Measurements from ENCODE around the gene DLGAP4. TPM values are rescaled to one million over a fixed set of nuclear protein-coding genes. Genes with fewer than 3 reads are reported as not detected.
A peak's percentile ranks its signal among the peaks of the same experiment; 100 is the strongest.

DLGAP4 gene
- total and polyA plus RNA-seq, 10 of the 15 experiments (the other 5 are each of a cell fraction or from before 2014, with no cell fraction given), result 0.42 to 43.3 (median 19.0) TPM

- TF ChIP-seq RAD51 (IDR thresholded peaks at IDR 0.05) (no peak), ASH2L (IDR thresholded peaks at IDR 0.05; ENCODE audit: borderline replicate concordance, low read depth) (no peak), FOXM1 (IDR thresholded peaks at IDR 0.05; ENCODE audit: low read depth, low read length) (no peak), TAF1 (IDR thresholded peaks at IDR 0.05; ENCODE audit: borderline replicate concordance, low read depth, low read length) (peak; percentile 41), TARDBP (IDR thresholded peaks at IDR 0.05; ENCODE audit: borderline replicate concordance) (no peak), SREBF1 (IDR thresholded peaks at IDR 0.05; ENCODE audit: low read length) (no peak), BACH1 (IDR thresholded peaks at IDR 0.05; ENCODE audit: borderline replicate concordance) (peak; percentile 62), BHLHE40 (IDR thresholded peaks at IDR 0.05; ENCODE audit: borderline replicate concordance in 1 of 2, low read depth in 2 of 2, low read length in 1 of 2) (peak in 1 of 2 experiments; percentile 44; a peak in 1 of 4 replicates), HDAC6 (IDR thresholded peaks at IDR 0.05; ENCODE audit: unreplicated experiment) (peak; percentile 38), E4F1 (IDR thresholded peaks at IDR 0.05; ENCODE audit: borderline replicate concordance, partially characterized antibody) (peak; percentile 48), FOXK2 (IDR thresholded peaks at IDR 0.05) (no peak), ZBTB11 (CRISPR knock-in tag; IDR thresholded peaks at IDR 0.05) (no peak)
- TF ChIP-seq, protein P1, sequence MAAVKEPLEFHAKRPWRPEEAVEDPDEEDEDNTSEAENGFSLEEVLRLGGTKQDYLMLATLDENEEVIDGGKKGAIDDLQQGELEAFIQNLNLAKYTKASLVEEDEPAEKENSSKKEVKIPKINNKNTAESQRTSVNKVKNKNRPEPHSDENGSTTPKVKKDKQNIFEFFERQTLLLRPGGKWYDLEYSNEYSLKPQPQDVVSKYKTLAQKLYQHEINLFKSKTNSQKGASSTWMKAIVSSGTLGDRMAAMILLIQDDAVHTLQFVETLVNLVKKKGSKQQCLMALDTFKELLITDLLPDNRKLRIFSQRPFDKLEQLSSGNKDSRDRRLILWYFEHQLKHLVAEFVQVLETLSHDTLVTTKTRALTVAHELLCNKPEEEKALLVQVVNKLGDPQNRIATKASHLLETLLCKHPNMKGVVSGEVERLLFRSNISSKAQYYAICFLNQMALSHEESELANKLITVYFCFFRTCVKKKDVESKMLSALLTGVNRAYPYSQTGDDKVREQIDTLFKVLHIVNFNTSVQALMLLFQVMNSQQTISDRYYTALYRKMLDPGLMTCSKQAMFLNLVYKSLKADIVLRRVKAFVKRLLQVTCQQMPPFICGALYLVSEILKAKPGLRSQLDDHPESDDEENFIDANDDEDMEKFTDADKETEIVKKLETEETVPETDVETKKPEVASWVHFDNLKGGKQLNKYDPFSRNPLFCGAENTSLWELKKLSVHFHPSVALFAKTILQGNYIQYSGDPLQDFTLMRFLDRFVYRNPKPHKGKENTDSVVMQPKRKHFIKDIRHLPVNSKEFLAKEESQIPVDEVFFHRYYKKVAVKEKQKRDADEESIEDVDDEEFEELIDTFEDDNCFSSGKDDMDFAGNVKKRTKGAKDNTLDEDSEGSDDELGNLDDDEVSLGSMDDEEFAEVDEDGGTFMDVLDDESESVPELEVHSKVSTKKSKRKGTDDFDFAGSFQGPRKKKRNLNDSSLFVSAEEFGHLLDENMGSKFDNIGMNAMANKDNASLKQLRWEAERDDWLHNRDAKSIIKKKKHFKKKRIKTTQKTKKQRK (IDR thresholded peaks at IDR 0.05; ENCODE audit: low read depth, low read length), result no peak
- TF ChIP-seq, protein P2, sequence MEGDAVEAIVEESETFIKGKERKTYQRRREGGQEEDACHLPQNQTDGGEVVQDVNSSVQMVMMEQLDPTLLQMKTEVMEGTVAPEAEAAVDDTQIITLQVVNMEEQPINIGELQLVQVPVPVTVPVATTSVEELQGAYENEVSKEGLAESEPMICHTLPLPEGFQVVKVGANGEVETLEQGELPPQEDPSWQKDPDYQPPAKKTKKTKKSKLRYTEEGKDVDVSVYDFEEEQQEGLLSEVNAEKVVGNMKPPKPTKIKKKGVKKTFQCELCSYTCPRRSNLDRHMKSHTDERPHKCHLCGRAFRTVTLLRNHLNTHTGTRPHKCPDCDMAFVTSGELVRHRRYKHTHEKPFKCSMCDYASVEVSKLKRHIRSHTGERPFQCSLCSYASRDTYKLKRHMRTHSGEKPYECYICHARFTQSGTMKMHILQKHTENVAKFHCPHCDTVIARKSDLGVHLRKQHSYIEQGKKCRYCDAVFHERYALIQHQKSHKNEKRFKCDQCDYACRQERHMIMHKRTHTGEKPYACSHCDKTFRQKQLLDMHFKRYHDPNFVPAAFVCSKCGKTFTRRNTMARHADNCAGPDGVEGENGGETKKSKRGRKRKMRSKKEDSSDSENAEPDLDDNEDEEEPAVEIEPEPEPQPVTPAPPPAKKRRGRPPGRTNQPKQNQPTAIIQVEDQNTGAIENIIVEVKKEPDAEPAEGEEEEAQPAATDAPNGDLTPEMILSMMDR (IDR thresholded peaks at IDR 0.05 in 2 of 3, conservative IDR thresholded peaks at IDR 0.05 in 1 of 3; ENCODE audit: control insufficient read depth in 2 of 3, extremely low read depth in 1 of 3, insufficient read depth in 1 of 3, low read depth in 3 of 3, low read length in 3 of 3), result no peak
Observed at GRCh38 chr20:36573103-36573797, 267.1 kb downstream of the DLGAP4 start, which contains the start of gene TGIF2 (continued).

Data from GM12878 (cell line).